IPS DF 4.7 (cell line): Measurements from ENCODE around the gene COL21A1.

ENCODE experiments used
- DNase-seq: peaks from one replicate; pipeline ENCODE4 v3.0.0-alpha.2; 2013; ENCODE audit warnings: low spot score; ENCODE audit errors: extremely low read depth

Gene COL21A1

DNA sequence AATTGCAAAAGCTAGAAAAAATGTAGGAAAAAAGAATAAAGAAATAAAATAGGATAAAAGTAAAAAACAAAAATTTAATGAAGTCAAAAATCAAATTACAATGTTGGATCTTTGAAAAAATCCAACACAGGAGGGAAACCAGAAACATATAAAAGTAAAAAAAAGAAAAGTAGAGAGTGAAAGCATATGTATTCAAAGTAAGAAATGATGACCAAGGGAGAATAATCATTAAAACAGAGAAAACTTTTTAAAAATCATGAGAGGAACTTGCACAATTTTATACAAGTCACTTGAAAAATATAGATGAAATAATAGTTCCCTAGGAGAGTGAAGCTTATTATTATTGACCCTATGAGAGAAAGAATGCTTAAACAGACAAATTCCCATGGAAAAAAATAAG lies 138.2 kb downstream of the COL21A1 start:
- DNase-seq: no peak

DNA sequence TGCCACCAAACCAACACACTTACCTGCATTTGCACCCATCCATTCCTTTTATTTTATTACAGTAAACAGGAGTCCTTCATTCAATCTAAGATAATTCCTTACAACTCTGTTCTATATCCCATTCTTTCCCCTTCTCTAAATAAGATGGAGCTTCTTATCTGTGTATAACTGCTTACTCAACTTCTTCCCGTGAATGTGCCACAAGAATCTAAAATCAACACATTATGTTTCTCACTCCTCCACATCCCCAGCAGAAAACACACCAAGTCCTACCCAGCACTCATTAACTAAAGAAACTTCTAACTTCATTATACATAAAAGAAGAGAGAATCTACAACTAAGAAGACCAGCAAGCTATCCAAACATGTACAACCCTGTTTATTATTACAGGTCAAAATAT lies 141.1 kb downstream of the COL21A1 start:
- no peak for DNase-seq

DNA sequence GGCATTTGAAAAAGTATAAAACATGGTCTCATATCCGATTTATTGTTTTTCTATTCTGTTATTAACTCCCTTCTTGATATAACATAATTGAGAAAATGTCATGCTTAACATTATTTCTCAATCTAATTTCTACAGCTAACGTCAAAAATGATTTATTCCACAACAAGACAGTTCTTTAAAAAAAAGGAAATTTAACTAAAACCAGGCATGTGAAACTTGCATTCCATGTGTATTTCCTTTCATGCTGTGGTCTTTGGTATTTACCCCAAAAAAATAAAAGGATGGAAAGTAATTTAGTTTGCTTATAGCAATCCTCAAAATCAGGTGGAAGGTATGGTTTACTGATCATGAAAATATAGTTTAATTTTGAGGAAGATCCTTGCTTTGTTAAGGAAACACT lies 142.8 kb downstream of the COL21A1 start:
- DNase-seq: no peak

DNA sequence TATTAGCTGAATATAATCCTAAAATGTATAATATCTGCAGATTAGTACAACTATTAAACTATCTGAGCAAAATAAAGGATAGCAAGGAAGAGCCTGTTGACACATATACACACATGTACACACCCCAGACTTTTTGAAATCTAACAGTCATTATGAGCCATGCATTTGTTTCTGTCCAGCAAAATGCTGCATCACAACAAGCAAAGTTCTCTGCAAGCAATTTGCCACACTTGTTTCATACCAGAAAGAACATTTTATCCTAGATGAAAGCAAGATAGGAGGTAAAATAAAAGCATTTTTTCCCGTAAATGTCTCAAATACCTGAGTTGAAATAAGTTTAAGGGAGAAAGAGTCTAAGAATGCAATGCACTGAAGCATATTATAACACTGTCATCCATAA lies 145.2 kb downstream of the COL21A1 start:
- no peak for DNase-seq

DNA sequence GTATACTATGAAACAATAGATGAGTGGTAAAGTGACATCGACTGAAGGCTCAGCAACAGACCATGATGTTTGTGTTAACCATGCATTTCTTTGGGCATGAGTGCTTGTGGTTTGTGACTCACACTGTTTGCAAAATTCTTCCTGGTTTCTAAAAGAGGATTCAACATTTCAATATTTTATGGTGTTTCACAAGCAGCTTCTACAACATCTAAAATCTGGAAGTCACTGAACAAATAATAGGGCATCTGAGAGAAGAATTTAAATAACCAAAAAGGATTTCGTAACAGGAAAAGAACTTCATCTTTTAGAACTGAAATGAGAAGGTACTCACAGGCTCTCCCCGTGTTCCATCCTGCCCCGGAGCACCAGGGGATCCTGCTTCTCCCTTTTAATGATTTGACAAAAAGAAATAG lies 146.2 kb downstream of the COL21A1 start:
- DNase-seq: no peak

DNA sequence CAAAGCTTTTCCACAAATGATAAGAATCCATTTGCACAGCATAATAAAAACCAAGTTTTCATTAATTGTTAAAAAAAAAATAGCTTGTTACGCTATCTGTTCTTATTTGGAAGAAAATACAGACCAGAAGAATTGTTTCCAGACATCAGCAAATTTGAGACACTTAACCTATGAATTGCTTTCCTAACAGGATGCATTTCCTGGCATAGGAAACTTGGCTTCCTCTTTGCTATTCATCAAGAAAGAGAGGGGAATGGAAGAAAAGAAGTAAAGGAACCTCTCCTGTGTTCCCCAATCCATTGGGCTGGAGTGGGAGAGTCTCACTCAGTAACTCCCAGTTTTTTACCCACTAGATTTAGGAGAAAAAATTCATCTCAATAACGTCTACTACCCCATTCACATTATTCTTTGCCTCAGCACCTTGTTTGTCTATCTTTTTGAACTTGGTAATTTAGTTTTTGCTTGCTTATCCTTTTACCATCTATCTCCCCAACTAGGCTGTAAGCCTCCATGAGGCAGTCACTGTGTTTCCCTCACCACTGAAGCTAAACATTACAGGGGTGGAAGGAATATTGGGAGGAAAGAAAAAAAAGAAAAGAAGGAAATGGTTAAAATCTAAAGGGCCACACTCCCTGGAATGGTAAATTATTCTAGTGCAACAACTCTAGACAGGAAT lies 150.3 kb downstream of the COL21A1 start:
- DNase-seq: no peak

DNA sequence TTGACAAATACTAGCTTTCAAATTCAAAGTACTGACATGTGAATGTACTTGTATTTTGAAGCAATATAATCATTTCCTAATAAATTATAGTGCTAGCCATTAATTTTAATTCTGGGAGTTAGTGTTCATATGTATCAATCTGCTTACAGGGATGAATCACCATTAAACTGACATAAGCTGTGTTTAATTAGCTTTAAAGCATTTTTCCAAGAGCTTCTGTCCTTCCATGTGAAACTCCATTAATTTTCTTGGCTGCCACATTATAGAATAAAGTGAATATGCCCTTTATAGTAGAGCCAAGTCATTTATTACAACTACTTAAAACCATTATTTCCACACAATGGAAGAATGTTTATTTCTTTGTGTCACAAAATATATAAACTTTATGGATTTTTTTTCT lies 150.8 kb downstream of the COL21A1 start:
- no peak for DNase-seq

DNA sequence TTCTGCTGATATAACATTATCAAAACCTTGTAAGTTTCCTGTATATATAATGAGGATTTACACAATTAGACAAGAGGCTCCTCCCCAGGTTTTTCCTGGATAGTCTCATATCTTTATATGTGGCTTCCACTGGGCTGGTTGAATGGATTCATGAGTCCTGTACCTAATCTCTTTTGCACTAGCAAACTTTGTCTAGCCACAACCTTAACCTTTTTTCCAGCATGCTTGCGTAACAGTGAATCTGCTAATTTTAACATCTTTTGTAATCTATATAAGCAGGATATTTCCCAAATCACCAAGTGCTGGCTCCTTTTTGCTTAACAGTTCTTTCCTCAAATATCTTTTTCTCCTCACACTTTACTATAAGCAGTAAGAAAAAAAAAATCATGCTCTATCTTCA lies 153.6 kb downstream of the COL21A1 start:
- no peak for DNase-seq

DNA sequence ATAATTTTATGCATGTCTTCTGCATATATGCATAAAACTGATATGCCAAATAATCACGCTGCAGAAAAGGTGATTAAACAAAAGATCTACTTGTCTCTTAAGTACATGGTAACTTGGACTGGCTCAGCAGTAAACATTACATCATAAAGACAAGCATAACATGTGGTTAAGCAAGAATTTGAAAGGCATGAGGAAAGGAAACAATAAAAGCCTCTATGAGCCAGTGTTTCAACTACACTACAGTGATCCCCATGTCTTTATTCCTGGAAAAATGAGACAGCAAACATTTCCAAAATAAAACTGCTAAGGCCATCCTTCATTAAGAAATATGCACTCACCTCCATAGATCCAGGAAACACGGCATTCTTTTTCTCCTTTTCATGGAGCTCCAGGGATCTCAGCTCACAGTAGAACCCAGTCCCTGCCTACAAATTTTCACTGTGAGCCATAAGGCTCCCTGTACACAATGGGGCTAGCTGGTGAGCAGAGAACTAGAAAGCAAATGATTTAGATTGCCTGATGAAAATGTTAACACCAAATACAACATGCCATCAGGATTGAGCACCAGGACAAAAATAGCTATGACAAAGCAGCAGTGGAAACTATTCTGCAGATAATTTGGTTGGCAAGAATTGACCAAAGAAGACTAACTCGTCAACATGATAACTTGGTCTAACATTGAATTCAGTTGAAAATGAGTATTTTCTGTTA lies 156.1 kb downstream of the COL21A1 start:
- DNase-seq: no peak

DNA sequence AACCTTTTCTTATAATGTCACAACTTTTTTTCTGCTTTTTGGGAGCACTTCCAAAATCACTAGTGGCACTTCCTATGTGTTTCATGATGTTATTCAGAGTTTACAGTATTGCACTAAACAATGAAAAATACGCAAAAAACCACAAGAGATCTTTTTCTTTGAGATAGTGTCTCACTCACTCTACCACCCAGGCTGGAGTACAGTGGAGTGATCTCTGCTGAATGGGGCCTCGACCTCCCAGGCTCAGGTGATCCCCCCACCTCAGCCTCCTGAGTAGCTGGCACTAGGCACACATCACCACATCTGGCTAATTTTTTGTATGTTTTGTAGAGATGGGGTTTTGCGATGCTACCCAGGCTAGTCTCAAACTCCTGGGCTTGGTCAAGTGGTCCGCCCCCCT lies 158.7 kb downstream of the COL21A1 start:
- DNase-seq: no peak

DNA sequence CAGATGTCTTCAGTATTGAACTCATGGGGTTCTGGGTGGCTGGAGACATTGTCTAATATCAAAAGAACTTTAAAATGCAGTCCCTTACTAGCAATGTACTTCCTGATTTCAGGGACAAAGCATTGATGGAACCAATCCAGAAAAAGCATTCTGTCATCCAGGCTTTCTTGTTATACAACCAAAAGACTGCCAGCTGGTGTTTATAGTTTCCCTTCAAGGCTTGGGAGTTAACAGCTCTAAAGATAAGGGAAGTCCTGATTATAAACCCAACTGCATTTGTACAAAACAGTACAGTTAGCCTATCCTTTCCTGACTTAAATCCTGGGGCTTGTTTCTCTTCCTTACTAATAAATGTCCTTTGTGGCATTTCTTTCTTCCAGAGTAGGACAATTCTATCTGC lies 160.0 kb downstream of the COL21A1 start:
- no peak for DNase-seq

DNA sequence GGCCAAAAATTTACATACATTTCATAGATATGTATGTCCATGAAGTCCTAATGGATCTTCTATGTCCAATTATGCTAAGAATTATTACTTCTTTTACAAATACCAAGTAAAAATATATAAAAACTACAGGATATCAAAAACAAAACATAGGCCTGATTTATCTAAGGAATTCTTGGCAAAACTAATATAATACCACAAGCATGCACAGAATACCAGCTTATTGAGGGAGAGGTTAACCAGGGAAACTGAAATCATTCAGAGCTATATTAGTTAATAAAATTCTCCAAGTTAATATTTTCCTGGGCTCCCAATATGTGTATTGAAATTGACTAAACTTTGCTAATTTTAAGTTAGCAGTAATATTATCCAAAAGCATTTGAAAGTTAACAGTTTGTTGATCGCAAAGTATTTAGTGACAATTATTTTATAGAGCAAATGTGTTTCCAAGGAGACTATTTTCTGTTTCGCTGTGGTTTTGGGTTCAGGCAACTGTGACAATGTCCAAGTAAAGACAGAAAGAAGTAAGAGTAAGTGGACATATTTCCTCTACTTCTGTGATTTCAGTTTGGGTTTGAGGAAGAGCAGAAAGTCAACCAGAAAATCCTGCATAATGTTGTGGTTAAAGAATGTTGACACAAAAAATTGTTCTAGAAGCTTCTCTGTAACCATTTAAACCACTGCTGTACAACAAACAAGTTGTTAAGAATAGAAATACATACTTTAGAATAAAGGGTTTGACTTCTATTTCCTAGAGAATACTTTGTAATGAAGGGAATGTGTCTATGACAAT lies 167.4 kb downstream of the COL21A1 start:
- DNase-seq: no peak

DNA sequence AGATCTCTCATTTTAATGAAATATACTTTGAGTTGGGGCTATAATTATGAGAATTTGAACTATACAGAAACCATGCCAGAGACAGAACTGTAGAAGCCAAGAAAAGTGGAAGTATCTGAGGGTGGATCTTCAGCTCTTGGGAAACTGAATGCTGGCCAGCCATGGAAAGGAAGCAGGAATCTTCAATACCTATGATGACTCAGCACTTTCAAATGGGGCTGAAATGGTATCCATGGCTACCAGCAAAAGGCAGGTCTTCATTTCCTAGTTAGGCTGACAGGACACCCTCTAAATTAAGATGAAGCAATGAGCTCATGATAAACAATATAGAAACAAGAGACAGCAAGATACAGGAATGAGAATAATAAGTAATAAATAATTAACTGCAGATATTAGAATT lies 171.3 kb downstream of the COL21A1 start:
- no peak for DNase-seq

DNA sequence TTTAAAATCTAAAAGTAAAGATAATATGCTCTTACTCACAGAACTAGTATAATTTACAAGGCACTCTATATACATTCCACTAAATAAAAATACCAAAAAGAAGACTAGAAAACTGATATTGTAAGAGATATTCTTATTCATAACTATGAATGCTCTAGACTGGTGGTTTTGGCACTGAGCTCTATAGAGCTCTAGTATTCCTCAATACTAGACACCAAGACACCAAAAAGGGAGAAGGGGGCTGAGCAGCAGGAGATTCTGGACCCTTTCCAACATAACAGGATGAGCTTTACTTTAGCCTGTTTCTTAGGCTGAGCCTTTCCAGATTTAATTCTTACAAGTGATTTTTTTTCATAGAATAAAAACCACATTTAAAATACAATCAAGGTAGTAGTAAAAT lies 173.6 kb downstream of the COL21A1 start:
- DNase-seq: no peak

DNA sequence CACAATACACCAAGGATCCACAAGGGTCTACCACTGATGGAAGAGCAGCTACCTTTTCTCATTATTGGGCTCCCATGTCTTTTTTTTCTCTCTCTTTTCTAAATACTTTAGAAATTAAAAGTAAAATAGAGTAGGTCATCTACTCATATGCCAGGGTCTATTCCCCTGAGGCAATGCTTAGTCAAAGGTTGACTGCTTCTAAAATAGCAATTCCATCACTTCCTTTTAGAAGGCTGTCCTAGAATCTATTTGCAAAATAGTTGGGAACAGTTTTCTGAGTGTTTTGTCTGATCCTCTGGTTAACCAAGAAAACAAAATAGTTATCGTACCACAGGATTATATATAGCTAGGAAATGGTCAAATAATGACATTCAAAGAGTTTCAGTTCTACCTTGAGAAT lies 174.1 kb downstream of the COL21A1 start:
- DNase-seq: no peak

DNA sequence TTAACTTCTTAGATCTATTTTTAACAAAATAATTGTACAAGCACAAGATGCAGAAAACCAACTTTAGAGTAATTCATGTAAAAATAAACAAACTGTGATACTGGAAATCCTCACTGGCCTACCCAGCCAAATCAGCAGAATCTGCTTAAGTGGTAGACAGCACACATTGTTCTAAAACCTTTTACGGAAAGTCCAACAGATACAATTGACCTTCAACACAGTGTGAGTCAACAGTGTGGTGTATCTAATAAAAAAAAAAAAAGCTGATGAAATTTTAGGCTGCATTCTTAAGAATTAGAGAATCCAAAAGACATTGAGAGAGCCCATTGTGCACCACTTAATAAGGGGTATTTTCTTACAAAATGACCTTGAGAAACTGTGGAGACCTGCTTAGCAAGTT lies 174.5 kb downstream of the COL21A1 start:
- DNase-seq: no peak

DNA sequence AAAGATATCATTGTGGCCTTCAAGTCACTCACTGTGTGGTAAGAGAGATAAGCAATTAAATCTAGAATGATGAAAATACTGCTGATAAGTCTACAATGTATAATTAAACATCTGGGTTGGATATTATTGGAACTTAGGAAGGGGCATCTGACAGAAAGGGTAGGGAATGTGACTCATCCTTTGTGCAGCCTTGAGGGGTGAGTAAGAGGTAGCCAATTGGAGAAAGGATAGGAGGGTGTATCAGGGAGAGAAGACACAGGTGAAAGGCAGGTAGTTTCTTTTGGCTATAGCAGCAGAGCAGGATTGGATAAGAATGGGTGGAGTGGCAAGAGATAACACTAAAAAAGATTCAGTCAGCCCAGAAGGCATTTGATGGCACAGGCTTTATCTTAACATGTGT lies 182.0 kb downstream of the COL21A1 start:
- DNase-seq: no peak

DNA sequence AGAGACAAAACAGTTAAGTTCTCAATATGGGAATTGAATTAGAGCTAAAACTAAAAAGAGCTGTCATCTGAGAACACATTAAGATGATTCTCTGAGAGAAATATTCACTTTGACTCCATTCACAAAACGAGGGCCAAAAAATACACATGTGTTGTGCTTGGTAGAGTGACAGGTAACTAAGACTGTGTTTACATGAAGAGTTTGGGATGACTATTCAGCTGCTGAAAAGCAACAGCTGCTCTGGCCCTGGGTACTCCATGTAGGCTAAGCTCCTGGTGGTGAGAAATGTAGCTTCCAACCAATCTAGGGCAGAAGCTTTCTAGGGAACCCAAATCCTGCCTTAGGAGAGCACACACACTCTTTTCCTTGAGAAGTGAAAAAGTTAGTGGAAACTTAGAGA lies 184.5 kb downstream of the COL21A1 start:
- no peak for DNase-seq

DNA sequence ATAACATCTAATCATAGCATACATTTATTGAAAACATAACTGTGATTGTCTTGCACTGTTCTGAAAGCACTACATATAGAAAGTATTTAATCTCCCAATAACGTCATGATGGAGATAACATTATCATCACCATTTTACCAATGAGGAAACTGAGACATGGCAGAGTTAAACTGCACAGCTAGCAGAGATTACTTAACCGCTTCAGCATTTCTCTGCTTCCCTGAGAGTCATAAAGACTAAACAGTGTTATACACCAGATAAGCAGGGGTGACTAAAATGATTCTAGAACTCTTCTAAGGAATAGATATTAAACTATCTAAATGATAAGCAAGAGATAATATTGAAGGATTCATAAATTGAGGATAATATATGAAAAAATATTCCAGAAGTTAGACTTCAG lies 188.7 kb downstream of the COL21A1 start:
- no peak for DNase-seq

DNA sequence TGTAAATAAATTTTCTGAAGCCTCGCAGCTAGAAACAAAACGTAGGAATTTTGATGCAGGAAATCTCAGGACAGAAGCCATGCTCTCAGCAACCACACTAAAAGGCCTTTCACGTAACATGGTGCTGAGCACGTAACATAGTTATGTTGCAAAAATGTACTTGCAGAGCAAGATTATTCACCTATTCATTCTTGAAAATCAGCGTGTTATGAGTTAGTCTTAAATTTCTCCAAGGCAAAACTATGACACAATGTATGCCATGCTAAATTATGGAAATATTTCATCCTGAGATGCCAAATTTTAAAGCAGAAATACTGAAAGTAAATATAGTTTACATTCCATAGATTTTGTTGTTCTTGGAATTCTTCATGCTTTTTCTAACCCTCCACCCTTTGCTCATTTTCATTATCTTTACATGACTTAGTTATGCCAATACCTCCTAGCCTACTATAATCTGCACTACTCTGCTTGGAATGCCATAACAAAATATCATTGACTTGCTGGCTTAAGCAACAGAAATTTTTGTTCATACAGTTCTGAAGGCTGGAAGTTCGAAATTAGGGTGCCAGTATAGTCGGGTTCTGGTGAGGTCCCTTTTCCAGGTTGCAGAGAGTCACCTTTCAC lies 192.2 kb downstream of the COL21A1 start:
- no peak for DNase-seq

DNA sequence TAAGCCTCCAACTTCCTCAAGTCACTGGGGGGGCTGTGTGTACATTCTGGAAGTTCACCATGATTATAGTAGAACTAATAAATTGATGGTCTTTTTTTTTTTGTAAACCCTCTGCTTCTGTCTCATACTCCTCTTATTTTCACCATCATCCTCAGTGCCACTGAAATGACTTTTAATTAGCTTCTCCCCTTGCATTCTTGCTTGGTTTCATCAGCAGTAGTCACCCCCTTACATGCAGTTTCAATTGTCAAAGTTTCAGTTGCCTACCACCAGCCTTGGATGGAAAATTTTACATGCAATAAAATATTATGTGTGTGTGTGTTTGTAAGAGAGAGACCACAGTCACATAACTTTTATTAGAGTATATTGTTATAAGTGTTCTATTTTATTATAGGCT lies 196.2 kb downstream of the COL21A1 start:
- no peak for DNase-seq

DNA sequence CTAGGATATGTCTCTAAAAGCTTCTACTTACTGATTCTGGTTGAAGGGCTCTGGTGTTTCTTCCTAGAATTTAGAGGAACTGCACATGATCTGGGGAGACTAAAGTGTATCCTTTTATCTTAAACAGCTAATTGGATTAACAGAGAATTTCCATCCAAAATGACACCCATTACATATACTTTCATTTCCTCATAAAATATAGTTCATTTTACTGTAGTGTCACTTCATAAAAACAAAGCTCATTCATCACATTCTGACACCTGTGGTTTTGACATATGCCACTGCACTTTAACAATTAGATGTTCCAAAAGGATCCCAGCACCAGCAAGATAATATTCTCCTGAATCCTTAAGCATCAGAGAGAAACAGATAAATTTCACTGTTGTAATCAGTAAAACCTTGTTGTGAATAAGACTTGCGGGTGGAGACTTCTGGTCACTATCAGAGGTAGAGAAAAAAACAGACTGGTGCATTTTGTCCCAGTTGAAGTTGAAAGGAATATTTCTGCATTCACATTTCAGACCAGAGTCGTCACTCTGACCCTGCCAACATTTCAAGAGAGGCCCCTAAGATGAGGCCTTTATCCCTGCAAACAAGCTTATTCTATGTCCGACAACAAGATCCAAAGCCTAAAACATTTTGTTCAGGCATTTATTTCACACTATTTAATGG lies 196.7 kb downstream of the COL21A1 start:
- DNase-seq: no peak
